Smooth muscle cell (in vitro differentiated cells): Measurements from ENCODE around the gene ZNRF3. TPM values are rescaled to one million over a fixed set of nuclear protein-coding genes. Genes with fewer than 3 reads are reported as not detected.
A peak's percentile ranks its signal among the peaks of the same experiment; 100 is the strongest.
"Not testable (repeated sequence)": the region's sequence is repeated elsewhere in the genome, so short reads cannot be mapped to it uniquely, and the experiment has no call there.

ENCODE experiments used
- DNase-seq: peaks from one replicate; lab custom pipeline; 2025; ENCODE audit not compliant: unreplicated experiment; lab: John Stamatoyannopoulos, UW
- H2AFZ ChIP-seq: fragments of 200-600 bp; sonication (generic); 2 replicates; pipeline ENCODE4 v1.6.0; 2016; ENCODE audit warnings: antibody characterized with exemption, low read depth, mild to moderate bottlenecking
- H3F3A ChIP-seq: fragments of 200-600 bp; sonication (generic); 2 replicates; pipeline ENCODE4 v1.6.0; 2017; ENCODE audit warnings: antibody characterized with exemption, low read depth
- H3K27ac ChIP-seq: fragments of 200-600 bp; sonication (generic); 2 replicates; pipeline ENCODE4 v1.5.1; 2016; ENCODE audit warnings: low read depth, mild to moderate bottlenecking
- H3K27me3 ChIP-seq: fragments of 200-600 bp; sonication (generic); 2 replicates; pipeline ENCODE4 v1.6.1; 2016; ENCODE audit warnings: low read depth, mild to moderate bottlenecking
- H3K36me3 ChIP-seq: fragments of 200-600 bp; sonication (generic); 2 replicates; pipeline ENCODE4 v1.5.1; 2016; ENCODE audit warnings: low read depth
- H3K4me1 ChIP-seq: fragments of 200-600 bp; sonication (generic); 2 replicates; pipeline ENCODE4 v1.5.1; 2016; ENCODE audit warnings: low read depth
- H3K4me2 ChIP-seq: fragments of 200-600 bp; sonication (generic); 2 replicates; pipeline ENCODE4 v1.6.0; 2016; ENCODE audit warnings: mild to moderate bottlenecking
- H3K4me3 ChIP-seq: fragments of 200-600 bp; sonication (generic); 2 replicates; pipeline ENCODE4 v1.5.1; 2016; ENCODE audit warnings: mild to moderate bottlenecking
- H3K79me2 ChIP-seq: fragments of 200-600 bp; sonication (generic); 2 replicates; pipeline ENCODE4 v1.6.0; 2016; ENCODE audit warnings: low read depth, mild to moderate bottlenecking
- H3K9ac ChIP-seq: fragments of 200-600 bp; sonication (generic); 2 replicates; pipeline ENCODE4 v1.6.0; 2016; ENCODE audit warnings: low read depth
- H3K9me3 ChIP-seq: fragments of 200-600 bp; sonication (generic); replicated peaks from 2 replicates; pipeline ENCODE4 v1.5.1; 2016; ENCODE audit warnings: low read depth
- H4K20me1 ChIP-seq: fragments of 200-600 bp; sonication (generic); 2 replicates; pipeline ENCODE4 v1.6.0; 2016; ENCODE audit warnings: low read depth
- WGBS: methylation state at CpG from one replicate; pipeline ENCODE4 v1.1.7; 2016; ENCODE audit warnings: low lambda C conversion rate; 5-methylcytosine and 5-hydroxymethylcytosine counted together
- polyA plus RNA-seq: library from polyadenylated mRNA; unstranded; fragments of >200 nt; fragmentation: Nextera tagmentation; extraction: Ambion mirVana; gene quantifications from 2 replicates; pipeline ENCODE4 v1.2.1, GENCODE V29; 2016
- total RNA-seq: library from RNA; depleted of rRNA; stranded (reverse); fragments of >200 nt; gene quantifications from 2 replicates; pipeline ENCODE4 v1.2.3, GENCODE V29; 2014
- TF ChIP-seq, protein P1 (sequence below): fragments of 200-600 bp; sonication (generic); IDR thresholded peaks from 2 replicates; pipeline ENCODE4 v1.5.1; 2017; ENCODE audit warnings: borderline replicate concordance, mild to moderate bottlenecking, antibody characterized with exemption; ENCODE audit not compliant: insufficient read depth, poor library complexity, severe bottlenecking

The ZNRF3 gene
- total and polyA plus RNA-seq, 2 experiments from 2014 or later: 4.7 to 5.5 TPM

DNA sequence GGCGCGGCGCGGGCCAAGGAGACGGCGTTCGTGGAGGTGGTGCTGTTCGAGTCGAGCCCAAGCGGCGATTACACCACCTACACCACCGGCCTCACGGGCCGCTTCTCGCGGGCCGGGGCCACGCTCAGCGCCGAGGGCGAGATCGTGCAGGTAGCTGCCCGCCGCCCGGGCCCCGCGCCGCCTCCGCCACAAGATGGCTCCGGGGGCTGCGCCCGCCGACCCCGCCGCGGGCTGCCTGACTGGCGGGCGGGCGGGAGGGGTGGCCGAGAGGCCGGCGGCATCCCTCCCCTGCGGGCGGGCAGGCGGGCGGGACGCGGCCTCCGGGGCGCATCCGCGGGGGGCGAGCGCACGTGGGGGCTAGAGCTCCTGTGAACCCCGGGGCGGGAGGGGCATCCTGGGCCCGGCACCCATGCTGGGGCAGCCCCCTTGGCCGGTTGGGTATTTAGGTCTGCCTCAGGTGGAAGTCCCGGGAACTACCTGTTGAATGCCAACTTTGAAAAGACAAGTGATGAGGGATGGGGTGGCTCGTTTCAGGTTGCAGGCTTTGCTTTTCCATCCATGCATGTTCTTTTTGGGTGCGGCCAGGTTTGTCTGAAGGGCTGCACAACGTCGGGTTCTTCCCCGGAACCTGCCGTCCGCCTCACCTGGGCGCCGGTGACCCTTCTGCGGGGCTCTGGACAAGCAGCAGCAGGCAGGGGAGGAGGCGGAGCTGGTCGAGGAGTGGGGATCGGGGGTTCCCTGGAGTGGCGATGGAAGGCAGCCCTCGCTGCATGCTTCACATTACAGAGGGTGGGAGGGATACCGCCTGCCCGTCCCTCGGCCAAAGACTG, 760 bp downstream of the ZNRF3 start:
- Histone ChIP-seq H3K9ac (no peak overlapping the region), H3F3A (peaks cover 8% of the 10 kb centered on the region), H4K20me1 (peaks cover 41% of the 10 kb centered on the region), H3K4me2 (peak overlapping the region; percentile 90), H3K9me3 (no peaks in the 10 kb centered on the region), H3K4me3 (peak overlapping the region; percentile 61), H3K27me3 (peaks cover 15% of the 10 kb centered on the region), H3K27ac (no peak overlapping the region), H3K79me2 (peaks cover 18% of the 10 kb centered on the region), H3K36me3 (no peaks in the 10 kb centered on the region), H2AFZ (no peak overlapping the region), H3K4me1 (peaks cover 17% of the 10 kb centered on the region)
- 2% methylated on average over 33 of the region's 78 CpGs for WGBS
- TF ChIP-seq, protein P1, sequence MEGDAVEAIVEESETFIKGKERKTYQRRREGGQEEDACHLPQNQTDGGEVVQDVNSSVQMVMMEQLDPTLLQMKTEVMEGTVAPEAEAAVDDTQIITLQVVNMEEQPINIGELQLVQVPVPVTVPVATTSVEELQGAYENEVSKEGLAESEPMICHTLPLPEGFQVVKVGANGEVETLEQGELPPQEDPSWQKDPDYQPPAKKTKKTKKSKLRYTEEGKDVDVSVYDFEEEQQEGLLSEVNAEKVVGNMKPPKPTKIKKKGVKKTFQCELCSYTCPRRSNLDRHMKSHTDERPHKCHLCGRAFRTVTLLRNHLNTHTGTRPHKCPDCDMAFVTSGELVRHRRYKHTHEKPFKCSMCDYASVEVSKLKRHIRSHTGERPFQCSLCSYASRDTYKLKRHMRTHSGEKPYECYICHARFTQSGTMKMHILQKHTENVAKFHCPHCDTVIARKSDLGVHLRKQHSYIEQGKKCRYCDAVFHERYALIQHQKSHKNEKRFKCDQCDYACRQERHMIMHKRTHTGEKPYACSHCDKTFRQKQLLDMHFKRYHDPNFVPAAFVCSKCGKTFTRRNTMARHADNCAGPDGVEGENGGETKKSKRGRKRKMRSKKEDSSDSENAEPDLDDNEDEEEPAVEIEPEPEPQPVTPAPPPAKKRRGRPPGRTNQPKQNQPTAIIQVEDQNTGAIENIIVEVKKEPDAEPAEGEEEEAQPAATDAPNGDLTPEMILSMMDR: no peak
- DNase-seq: no peak

DNA sequence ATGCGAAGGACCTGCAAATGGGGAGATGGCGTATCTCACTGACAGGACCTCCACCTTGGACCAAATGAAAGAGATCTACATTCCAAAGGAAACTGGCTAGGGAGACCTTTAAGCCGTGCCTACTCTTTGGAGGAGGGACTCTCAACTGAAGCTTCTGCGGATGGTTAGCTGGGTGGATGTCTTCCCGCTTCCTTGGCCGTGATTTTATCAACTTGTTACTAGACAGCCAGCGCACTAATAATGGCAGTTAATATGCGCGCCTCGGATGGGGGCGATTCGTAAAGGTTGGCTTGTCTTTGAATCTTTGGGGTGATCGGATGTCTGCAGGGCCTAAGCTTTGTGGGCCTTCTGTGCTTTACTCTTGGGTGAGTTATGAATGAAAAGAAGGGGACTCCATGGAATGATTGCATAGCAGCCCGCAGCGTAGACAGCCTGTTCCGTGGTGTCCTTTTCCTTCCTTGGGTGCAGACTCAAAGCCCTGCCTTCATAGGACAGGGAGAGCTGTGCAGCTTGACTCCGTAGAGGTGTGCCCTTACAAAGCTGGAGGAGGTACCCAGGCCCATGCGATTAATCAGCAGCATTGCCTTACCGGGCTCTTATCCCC, 1.5 kb downstream of the ZNRF3 start:
- Histone ChIP-seq H3K27me3 (peaks cover 15% of the 10 kb centered on the region), H3K9ac (no peak overlapping the region), H3K36me3 (no peaks in the 10 kb centered on the region), H3K4me2 (peak overlapping the region; percentile 90), H3K4me3 (peak overlapping the region; percentile 61), H3F3A (peaks cover 8% of the 10 kb centered on the region), H3K27ac (no peak overlapping the region), H3K9me3 (no peaks in the 10 kb centered on the region), H3K79me2 (peaks cover 25% of the 10 kb centered on the region), H4K20me1 (peaks cover 47% of the 10 kb centered on the region), H3K4me1 (peaks cover 17% of the 10 kb centered on the region), H2AFZ (no peak overlapping the region)
- WGBS: 15% methylated on average over 19 of the region's 19 CpGs
- no peak for DNase-seq
- TF ChIP-seq, protein P1: no peak

DNA sequence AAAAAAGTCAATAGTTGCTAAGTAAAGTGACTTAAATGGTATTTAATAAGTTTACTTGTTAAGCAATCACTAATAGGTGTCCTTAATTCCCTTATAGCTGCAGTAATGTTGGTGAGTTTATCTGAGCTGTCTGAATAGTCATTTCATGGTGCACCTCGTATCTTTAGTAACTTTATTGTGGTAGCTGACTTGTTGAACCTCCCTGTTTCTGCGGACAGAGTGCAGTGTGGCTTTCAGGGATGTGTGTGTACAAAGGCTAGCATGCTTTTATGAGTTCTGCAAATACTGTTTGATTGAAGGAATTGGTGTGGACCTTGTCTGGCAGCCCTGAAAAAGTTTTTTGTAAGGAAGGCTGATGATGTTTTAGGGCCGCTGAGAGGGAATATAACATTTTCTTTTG, 2.6 kb downstream of the ZNRF3 start:
- 72% methylated on average over 3 of the region's 3 CpGs for WGBS
- no peaks in the 10 kb centered on the region for H3K9me3 ChIP-seq
- no peak for DNase-seq
- H3K79me2 ChIP-seq: peaks cover 34% of the 10 kb centered on the region
- peak overlapping the region; percentile 61 for H3K4me3 ChIP-seq
- H4K20me1 ChIP-seq: peaks cover 57% of the 10 kb centered on the region
- TF ChIP-seq, protein P1: no peak
- no peak overlapping the region for H3K4me2 ChIP-seq
- H3K27me3 ChIP-seq: peaks cover 15% of the 10 kb centered on the region
- H3F3A ChIP-seq: peaks cover 8% of the 10 kb centered on the region
- H3K27ac ChIP-seq: no peak overlapping the region
- peaks cover 17% of the 10 kb centered on the region for H3K4me1 ChIP-seq
- no peaks in the 10 kb centered on the region for H3K36me3 ChIP-seq
- no peak overlapping the region for H2AFZ ChIP-seq
- no peak overlapping the region for H3K9ac ChIP-seq

GRCh38 chr22:28886679-28887078, 3.3 kb downstream of the ZNRF3 start:
- peaks cover 39% of the 10 kb centered on the region for H3K79me2 ChIP-seq
- DNase-seq, H3K4me2 ChIP-seq, H3K36me3 ChIP-seq, H3K27ac ChIP-seq, H3K4me3 ChIP-seq, H3K9me3 ChIP-seq, H2AFZ ChIP-seq, H3K9ac ChIP-seq, H3F3A ChIP-seq: not testable (repeated sequence)
- 96% methylated on average over 4 of the region's 4 CpGs for WGBS
- peaks cover 15% of the 10 kb centered on the region for H3K27me3 ChIP-seq
- peaks cover 64% of the 10 kb centered on the region for H4K20me1 ChIP-seq
- H3K4me1 ChIP-seq: peaks cover 17% of the 10 kb centered on the region
